Spleen (tissue), 11 donors: ENCODE data around the gene TTC24. TPM values are rescaled to one million over a fixed set of nuclear protein-coding genes. Genes with fewer than 3 reads are reported as not detected.

Experiments used
- DNase-seq: peaks from one replicate; pipeline ENCODE4 v3.0.0-alpha.2; 2020
- H3K27ac ChIP-seq, 8 donors: fragments of 200-600 bp; sonication (generic) in 7 of 8; 1 replicate in 4 of 8; 2 replicates in 4 of 8; pipeline versions ENCODE4 v1.5.0 to v1.8.0; 2016 to 2021; ENCODE audit warnings: inconsistent platforms in 4 of 8, mild to moderate bottlenecking in 4 of 8, moderate library complexity in 1 of 8
- H3K27me3 ChIP-seq, 7 donors: fragments of 200-600 bp; sonication (generic) in 6 of 7; replicated peaks in 1 of 7; 1 replicate in 4 of 7; 2 replicates in 3 of 7; pipeline versions ENCODE4 v1.5.0 to v1.8.0; 2016 to 2021; ENCODE audit warnings: inconsistent platforms in 3 of 7, mild to moderate bottlenecking in 1 of 7
- H3K36me3 ChIP-seq, 6 donors: fragments of 200-600 bp; sonication (generic) in 5 of 6; 1 replicate in 4 of 6; 2 replicates in 2 of 6; pipeline versions ENCODE4 v1.5.0 to v1.8.0; 2016 to 2021; ENCODE audit warnings: inconsistent platforms in 2 of 6
- H3K4me1 ChIP-seq, 6 donors: fragments of 200-600 bp; sonication (generic) in 5 of 6; 1 replicate in 3 of 6; 2 replicates in 3 of 6; pipeline versions ENCODE4 v1.5.0 to v1.8.0; 2016 to 2021; ENCODE audit warnings: inconsistent platforms in 3 of 6
- H3K4me3 ChIP-seq, 8 donors: fragments of 200-600 bp; sonication (generic) in 7 of 8; 1 replicate in 4 of 8; 2 replicates in 4 of 8; pipeline versions ENCODE4 v1.5.0 to v1.8.0; 2016 to 2021; ENCODE audit warnings: inconsistent platforms in 4 of 8, mild to moderate bottlenecking in 4 of 8, moderate library complexity in 2 of 8
- H3K9me3 ChIP-seq, 8 donors: fragments of 200-600 bp; sonication (generic) in 7 of 8; 1 replicate in 4 of 8; 2 replicates in 4 of 8; pipeline versions ENCODE4 v1.5.0 to v1.8.0; 2016 to 2021; ENCODE audit warnings: inconsistent platforms in 4 of 8
- CTCF ChIP-seq, 11 experiments: fragments of 200-600 bp in 7 of 11; fragments of 450-650 bp in 4 of 11; sonication (generic) in 4 of 11; IDR thresholded peaks in 8 of 11; conservative IDR thresholded peaks in 3 of 11; 1 replicate in 7 of 11; 2 replicates in 4 of 11; pipeline versions ENCODE4 v1.4.0 to v1.8.0; 2016 to 2021; ENCODE audit warnings: antibody characterized with exemption in 11 of 11, inconsistent platforms in 4 of 11, mild to moderate bottlenecking in 1 of 11
- POLR2A ChIP-seq, 3 donors: fragments of 450-650 bp; IDR thresholded peaks; one replicate each; pipeline ENCODE4 v1.5.1; 2017; ENCODE audit warnings: antibody characterized with exemption in 3 of 3, mild to moderate bottlenecking in 1 of 3
- POLR2AphosphoS5 ChIP-seq, 3 donors: sonication (generic); formaldehyde crosslinking; IDR thresholded peaks; one replicate each; pipeline ENCODE4 v1.5.1; 2017; ENCODE audit warnings: antibody characterized with exemption in 3 of 3
- WGBS, 5 donors: extraction: QIAGEN DNeasy Blood & Tissue Kit in 3 of 5; methylation state at CpG; one replicate each; pipeline versions ENCODE4 v1.1.5 to v1.1.7; 2013 to 2018; 5-methylcytosine and 5-hydroxymethylcytosine counted together
- intact Hi-C: fragments of 100-400 bp; cut with DNase I; formaldehyde crosslinking; loops from one replicate; pipeline ENCODE4 v1.15.0; 2023; ENCODE audit warnings: low total_unique reads
- polyA plus RNA-seq, 3 donors: library from polyadenylated mRNA; stranded (reverse); fragments of 200-250 nt; gene quantifications; one replicate each; pipeline ENCODE4 v1.2.1, GENCODE V29; 2013
- total RNA-seq, 7 donors: library from RNA; depleted of rRNA in 3 of 7; stranded (reverse); fragments of >200 nt in 3 of 7; fragmentation: NEBNext Ultra II Directional in 4 of 7; extraction: Animal tissue kit (Norgen Biotek cat#: 25700) in 4 of 7; gene quantifications; one replicate each; pipeline versions ENCODE4 v1.1.0 to v1.2.1, GENCODE V29; 2016 to 2021
- donor health status: healthy with polysubstance abuse.
- donor health status: DM: no; HTN: no; CAD: no; lungs with moderate emphysema.
- donor health status: DM: no; HTN: no; CAD: no.
- donor health status: Bipolar disorder and iron deficiency.
- donor health status: healthy.
- donor health status: DM: no; HTN: no; CAD: no.
- donor health status: DM: yes; HTN: yes; CAD: no.

TTC24 gene
- total and polyA plus RNA-seq, 10 donors, result 2.3 to 6.4 (median 4.0) TPM

GRCh38 chr1:156592158-156592909 lies 12.8 kb downstream of the TTC24 start:
- TF ChIP-seq POLR2AphosphoS5 (IDR thresholded peaks at IDR 0.05) (no peak), CTCF (IDR thresholded peaks at IDR 0.05 in 8 of 11, conservative IDR thresholded peaks at IDR 0.05 in 3 of 11) (no peak), POLR2A (IDR thresholded peaks at IDR 0.05) (no peak)
- H3K9me3 ChIP-seq, result no peaks in the 10 kb centered on the region
- WGBS, 5 donors, result 55 to 67% (median 61%) methylated on average over 13 to 16 of the region's 16 CpGs
- DNase-seq, result no peak
- intact Hi-C loops, result no loop called here
- H3K36me3 ChIP-seq, result peaks cover 0 to 47% (median 35%) of the 10 kb centered on the region in 6 donors
- H3K27me3 ChIP-seq, result no peaks in the 10 kb centered on the region
- peaks cover 6 to 29% (median 15%) of the 10 kb centered on the region in 6 donors for H3K4me1 ChIP-seq
- H3K27ac ChIP-seq, result peak overlapping the region; percentile 75 to 91 (median 84)
- peak overlapping the region; percentile 57 to 92 (median 74) for H3K4me3 ChIP-seq

DNA sequence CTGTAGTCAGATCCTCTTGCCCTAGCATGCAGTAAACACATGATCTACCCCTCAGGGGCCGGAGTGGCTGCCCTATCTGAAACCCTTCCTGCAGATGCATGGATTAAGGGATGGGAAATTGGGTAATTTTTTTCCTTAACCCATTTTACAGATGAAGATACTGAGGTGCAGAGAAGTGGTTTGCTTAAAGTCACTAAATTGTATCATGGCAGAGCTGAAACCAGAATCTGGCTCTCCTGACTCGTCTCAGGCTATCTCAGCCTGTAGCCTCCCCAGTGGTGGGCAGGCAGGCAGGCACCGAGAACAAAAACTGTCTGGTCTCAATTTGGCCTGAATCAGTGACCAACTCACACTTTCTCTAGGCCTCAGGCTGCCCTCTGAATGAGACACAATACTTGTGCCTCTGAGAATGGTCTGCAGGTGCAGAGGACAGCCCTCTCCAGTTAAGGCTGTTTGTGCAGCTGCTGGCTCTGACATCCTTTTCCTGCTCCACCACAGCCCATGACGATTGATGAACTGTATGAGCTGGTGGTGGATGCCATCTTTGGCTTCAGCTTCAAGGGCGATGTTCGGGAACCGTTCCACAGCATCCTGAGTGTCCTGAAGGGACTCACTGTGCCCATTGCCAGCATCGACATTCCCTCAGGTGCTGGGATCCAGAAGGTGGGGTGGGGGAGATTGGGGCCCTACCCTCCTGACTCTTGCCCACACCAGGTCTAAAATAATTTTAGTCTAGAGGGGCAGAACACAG lies 13.6 kb downstream of the TTC24 start:
- intact Hi-C loops, result no loop called here
- no peak for DNase-seq

DNA sequence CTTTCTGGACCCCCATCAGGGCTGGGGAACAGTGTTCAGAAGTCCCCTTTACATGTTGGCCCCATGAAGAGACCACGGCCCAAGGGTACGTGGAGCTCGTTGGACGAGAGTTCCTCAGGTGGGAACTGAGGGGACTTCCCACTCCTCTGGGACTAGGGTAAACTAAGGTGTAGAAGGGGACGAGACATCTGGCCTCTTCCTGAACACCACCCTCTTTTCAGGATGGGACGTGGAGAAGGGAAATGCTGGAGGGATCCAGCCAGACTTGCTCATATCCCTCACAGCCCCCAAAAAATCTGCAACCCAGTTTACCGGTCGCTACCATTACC lies 14.1 kb downstream of the TTC24 start:
- peaks cover 6 to 29% (median 15%) of the 10 kb centered on the region in 6 donors for H3K4me1 ChIP-seq
- no peaks in the 10 kb centered on the region for H3K9me3 ChIP-seq
- intact Hi-C loops, result no loop called here
- H3K4me3 ChIP-seq, result no peak overlapping the region
- no peak for DNase-seq
- 72 to 91% (median 85%) methylated on average over 8 of the region's 8 CpGs for WGBS, 5 donors
- no peaks in the 10 kb centered on the region for H3K27me3 ChIP-seq
- TF ChIP-seq POLR2AphosphoS5 (IDR thresholded peaks at IDR 0.05) (no peak), POLR2A (IDR thresholded peaks at IDR 0.05) (no peak), CTCF (IDR thresholded peaks at IDR 0.05 in 8 of 11, conservative IDR thresholded peaks at IDR 0.05 in 3 of 11) (no peak)
- peaks cover 0 to 60% (median 45%) of the 10 kb centered on the region in 6 donors for H3K36me3 ChIP-seq
- H3K27ac ChIP-seq, result no peak overlapping the region

More for the DNA sequence above, 13.6 kb downstream of the TTC24 start:
- Histone ChIP-seq H3K9me3 (no peaks in the 10 kb centered on the region), H3K27me3 (no peaks in the 10 kb centered on the region), H3K27ac (peak overlapping the region in 1 of 8 donors; percentile 91), H3K4me3 (peak overlapping the region in 1 of 8 donors; percentile 92), H3K36me3 (peaks cover 0 to 55% (median 41%) of the 10 kb centered on the region in 6 donors), H3K4me1 (peaks cover 6 to 29% (median 15%) of the 10 kb centered on the region in 6 donors)
- WGBS, 5 donors, result 79 to 82% (median 80%) methylated on average over 5 to 8 of the region's 8 CpGs
- TF ChIP-seq POLR2A (IDR thresholded peaks at IDR 0.05), result no peak
- no peak for TF ChIP-seq POLR2AphosphoS5 (IDR thresholded peaks at IDR 0.05)
- TF ChIP-seq CTCF (IDR thresholded peaks at IDR 0.05 in 8 of 11, conservative IDR thresholded peaks at IDR 0.05 in 3 of 11), result no peak

- Histone ChIP-seq H3K27ac (no peak overlapping the region), H3K4me3 (no peak overlapping the region), H3K4me1 (peaks cover 6 to 33% (median 15%) of the 10 kb centered on the region in 6 donors), H3K27me3 (no peaks in the 10 kb centered on the region), H3K9me3 (no peaks in the 10 kb centered on the region), H3K36me3 (peaks cover 0 to 65% (median 48%) of the 10 kb centered on the region in 6 donors)
- 93 to 96% (median 95%) methylated on average over 3 of the region's 3 CpGs for WGBS, 5 donors
- intact Hi-C loops, result no loop called here
- no peak for DNase-seq
- TF ChIP-seq POLR2AphosphoS5 (IDR thresholded peaks at IDR 0.05) (no peak), POLR2A (IDR thresholded peaks at IDR 0.05) (no peak), CTCF (IDR thresholded peaks at IDR 0.05 in 8 of 11, conservative IDR thresholded peaks at IDR 0.05 in 3 of 11) (no peak)
Observed at GRCh38 chr1:156594190-156594589, 14.7 kb downstream of the TTC24 start.
